HG02763 (cell line): ENCODE measurements around the gene SPIRE1.

Source experiments
- ATAC-seq: cut with Tn5 transposase; IDR thresholded peaks from one replicate; pipeline ENCODE4 v1.9.1; 2021; ENCODE audit warnings: mild to moderate bottlenecking, moderate library complexity; ENCODE audit not compliant: unreplicated experiment

Gene SPIRE1

GRCh38 chr18:12657684-12658425 lies at the start of gene SPIRE1:
TSS of gene SPIRE1 (minus strand) at chr18:12658107. CDS start at chr18:12657866, 241 bp downstream.
- ATAC-seq: peak; percentile 70

GRCh38 chr18:12703664-12704063 lies 45.8 kb upstream of the SPIRE1 start:
- no peak for ATAC-seq

GRCh38 chr18:12703096-12703567 lies 45.2 kb upstream of the SPIRE1 start:
- no peak for ATAC-seq

GRCh38 chr18:12702221-12703095 lies 44.6 kb upstream of the SPIRE1 start, which contains the start of the genes CEP76 and PSMG2:
TSS of gene CEP76 (minus strand) at chr18:12702723. CDS start at chr18:12702548, 175 bp downstream.
TSS of gene PSMG2 (plus strand) at chr18:12703042. CDS start at chr18:12703108, 66 bp downstream.
- ATAC-seq: peak; percentile 83

- ATAC-seq: no peak
These were observed 43.3 kb upstream of the SPIRE1 start for GRCh38 chr18:12701161-12701560.

GRCh38 chr18:12699747-12700146 lies 41.8 kb upstream of the SPIRE1 start:
- ATAC-seq: no peak

- ATAC-seq: no peak
These were observed 36.1 kb upstream of the SPIRE1 start for GRCh38 chr18:12694032-12694431.

- no peak for ATAC-seq
These were observed 34.3 kb upstream of the SPIRE1 start for GRCh38 chr18:12692206-12692605.

GRCh38 chr18:12689256-12689850 lies 31.4 kb upstream of the SPIRE1 start:
- ATAC-seq: no peak

GRCh38 chr18:12686100-12686499 lies 28.2 kb upstream of the SPIRE1 start:
- ATAC-seq: no peak

- no peak for ATAC-seq
These were observed 21.4 kb upstream of the SPIRE1 start for GRCh38 chr18:12679183-12679786.

- no peak for ATAC-seq
These were observed 10.1 kb upstream of the SPIRE1 start for GRCh38 chr18:12668041-12668440.

- no peak for ATAC-seq
These were observed 2.1 kb upstream of the SPIRE1 start for GRCh38 chr18:12659904-12660605.

- ATAC-seq: no peak
These were observed 675 bp upstream of the SPIRE1 start for GRCh38 chr18:12658426-12659138.

GRCh38 chr18:12656938-12657683 lies 796 bp downstream of the SPIRE1 start:
- peak; percentile 35 for ATAC-seq

- ATAC-seq: no peak
These were observed 1.3 kb downstream of the SPIRE1 start for GRCh38 chr18:12656605-12656937.

- ATAC-seq: no peak
These were observed 2.9 kb downstream of the SPIRE1 start for GRCh38 chr18:12654971-12655370.

- no peak for ATAC-seq
These were observed 5.0 kb downstream of the SPIRE1 start for GRCh38 chr18:12652861-12653401.

GRCh38 chr18:12651651-12652050 lies 6.3 kb downstream of the SPIRE1 start:
- ATAC-seq: no peak
